ENCODE data around the gene ABHD10. TPM values are rescaled to one million over a fixed set of nuclear protein-coding genes. Genes with fewer than 3 reads are reported as not detected.

ABHD10 gene
- total and polyA plus RNA-seq, 5 donors from 2014 or later, result 18.8 to 37.2 (median 34.3) TPM

DNA sequence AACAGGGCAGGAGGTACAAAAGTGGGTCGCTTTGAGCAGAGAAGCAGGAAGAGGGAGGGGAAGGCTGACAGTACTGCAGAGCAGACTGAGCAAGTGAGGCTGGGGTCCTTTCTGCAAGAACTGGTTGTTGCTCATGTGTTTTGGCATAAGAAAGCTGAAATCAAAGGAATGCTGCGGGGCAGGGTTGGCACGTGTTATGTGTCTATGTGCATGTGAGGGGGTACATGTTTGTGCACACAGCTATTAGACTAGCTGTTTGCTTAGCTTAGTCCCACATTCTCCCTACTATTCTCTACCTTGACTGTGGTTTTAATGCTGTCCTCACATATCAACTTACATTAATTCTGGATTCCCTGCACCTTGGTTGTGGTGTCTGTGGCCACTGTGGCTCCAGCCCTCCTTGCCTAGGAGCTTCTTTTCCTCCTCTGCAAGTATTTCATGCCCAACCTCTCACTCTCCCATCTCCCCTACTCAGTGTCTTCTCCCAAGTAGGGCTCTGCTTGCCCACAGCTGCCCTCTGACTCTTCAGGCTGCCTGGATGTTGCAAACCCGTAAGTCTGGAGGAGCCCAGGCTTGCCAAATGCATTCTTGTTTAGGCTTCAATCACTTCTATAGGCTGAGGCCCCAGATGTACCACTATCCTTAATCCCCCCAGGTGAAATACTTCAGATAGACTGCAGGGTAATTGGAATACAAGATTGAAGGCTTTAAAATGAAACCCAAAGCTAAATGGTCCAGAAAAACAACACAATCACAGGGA is 24.7 kb downstream of the ABHD10 start:
- no peak for ATAC-seq (ENCODE audit: low read depth in 2 of 2)
- no peaks in the 10 kb centered on the region for H3K9me3 Mint-ChIP-seq
- no peak for DNase-seq
- H3K4me1 ChIP-seq (ENCODE audit: control insufficient read depth, insufficient read depth, low read length, poor library complexity, severe bottlenecking), result peaks cover 13% of the 10 kb centered on the region
- H3K27ac Mint-ChIP-seq, result peak overlapping the region in 2 of 3 donors; percentile 32 to 67
- peak overlapping the region in 1 of 4 donors; percentile 21 for H3K4me3 Mint-ChIP-seq
- peaks cover 13 to 28% (median 26%) of the 10 kb centered on the region in 4 donors for H3K4me1 Mint-ChIP-seq
- H3K36me3 ChIP-seq (ENCODE audit: control insufficient read depth, insufficient read depth, low read length), result no peaks in the 10 kb centered on the region
- no peaks in the 10 kb centered on the region for H3K9me3 ChIP-seq (ENCODE audit: control insufficient read depth in 2 of 2, low read length in 2 of 2)
- no peaks in the 10 kb centered on the region for H3K27me3 ChIP-seq (ENCODE audit: control insufficient read depth, insufficient read depth, low read length)
- H3K27me3 Mint-ChIP-seq, result no peaks in the 10 kb centered on the region
- H3K36me3 Mint-ChIP-seq, result no peaks in the 10 kb centered on the region
- H3K27ac ChIP-seq (ENCODE audit: insufficient read depth, low read length, poor library complexity, severe bottlenecking), result no peak overlapping the region
- no peak overlapping the region for H3K4me3 ChIP-seq (ENCODE audit: low read depth, low read length)

DNA sequence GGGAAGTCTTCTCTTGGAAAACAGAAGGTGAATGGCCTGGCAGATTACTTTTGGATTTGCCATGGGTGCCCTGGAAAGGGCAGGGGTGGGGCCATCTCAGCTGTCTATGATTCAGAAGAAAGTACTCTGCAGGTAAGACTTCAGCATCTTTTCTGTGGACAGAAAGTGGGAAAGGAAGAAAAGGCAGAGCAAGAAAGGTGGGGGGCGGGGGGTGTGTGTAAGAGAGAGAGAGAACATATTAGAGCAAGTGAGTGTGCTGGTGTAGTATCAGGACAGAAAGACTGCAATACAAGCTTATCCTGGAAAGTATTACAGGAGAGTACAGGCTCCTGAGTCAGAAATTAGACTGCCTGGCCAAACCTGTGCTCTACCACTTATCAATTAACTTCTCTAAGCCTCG is 25.4 kb downstream of the ABHD10 start:
- H3K36me3 Mint-ChIP-seq, result no peaks in the 10 kb centered on the region
- no peaks in the 10 kb centered on the region for H3K36me3 ChIP-seq (ENCODE audit: control insufficient read depth, insufficient read depth, low read length)
- no peak overlapping the region for H3K4me3 ChIP-seq (ENCODE audit: low read depth, low read length)
- H3K27me3 Mint-ChIP-seq, result no peaks in the 10 kb centered on the region
- no peaks in the 10 kb centered on the region for H3K27me3 ChIP-seq (ENCODE audit: control insufficient read depth, insufficient read depth, low read length)
- no peaks in the 10 kb centered on the region for H3K9me3 ChIP-seq (ENCODE audit: control insufficient read depth in 2 of 2, low read length in 2 of 2)
- no peaks in the 10 kb centered on the region for H3K9me3 Mint-ChIP-seq
- H3K4me1 ChIP-seq (ENCODE audit: control insufficient read depth, insufficient read depth, low read length, poor library complexity, severe bottlenecking), result peaks cover 13% of the 10 kb centered on the region
- H3K27ac Mint-ChIP-seq, result peak overlapping the region in 1 of 3 donors; percentile 20
- ATAC-seq (ENCODE audit: low read depth in 2 of 2) (no peak), DNase-seq (no peak)
- H3K27ac ChIP-seq (ENCODE audit: insufficient read depth, low read length, poor library complexity, severe bottlenecking), result no peak overlapping the region
- no peak overlapping the region for H3K4me3 Mint-ChIP-seq
- peaks cover 13 to 26% (median 25%) of the 10 kb centered on the region in 4 donors for H3K4me1 Mint-ChIP-seq

GRCh38 chr3:112004669-112005068 is 25.8 kb downstream of the ABHD10 start:
- Histone ChIP-seq H3K27me3 (ENCODE audit: control insufficient read depth, insufficient read depth, low read length) (no peaks in the 10 kb centered on the region), H3K36me3 (ENCODE audit: control insufficient read depth, insufficient read depth, low read length) (no peaks in the 10 kb centered on the region), H3K27ac (ENCODE audit: insufficient read depth, low read length, poor library complexity, severe bottlenecking) (no peak overlapping the region), H3K4me1 (ENCODE audit: control insufficient read depth, insufficient read depth, low read length, poor library complexity, severe bottlenecking) (peaks cover 13% of the 10 kb centered on the region), H3K4me3 (ENCODE audit: low read depth, low read length) (no peak overlapping the region), H3K9me3 (ENCODE audit: control insufficient read depth in 2 of 2, low read length in 2 of 2) (no peaks in the 10 kb centered on the region)
- Mint-ChIP-seq H3K9me3 (no peaks in the 10 kb centered on the region), H3K4me1 (peaks cover 13 to 26% (median 25%) of the 10 kb centered on the region in 4 donors), H3K27ac (peak overlapping the region in 1 of 3 donors; percentile 5), H3K4me3 (no peak overlapping the region), H3K27me3 (no peaks in the 10 kb centered on the region), H3K36me3 (no peaks in the 10 kb centered on the region)
- DNase-seq, result no peak
- ATAC-seq (ENCODE audit: low read depth in 2 of 2), result no peak

DNA sequence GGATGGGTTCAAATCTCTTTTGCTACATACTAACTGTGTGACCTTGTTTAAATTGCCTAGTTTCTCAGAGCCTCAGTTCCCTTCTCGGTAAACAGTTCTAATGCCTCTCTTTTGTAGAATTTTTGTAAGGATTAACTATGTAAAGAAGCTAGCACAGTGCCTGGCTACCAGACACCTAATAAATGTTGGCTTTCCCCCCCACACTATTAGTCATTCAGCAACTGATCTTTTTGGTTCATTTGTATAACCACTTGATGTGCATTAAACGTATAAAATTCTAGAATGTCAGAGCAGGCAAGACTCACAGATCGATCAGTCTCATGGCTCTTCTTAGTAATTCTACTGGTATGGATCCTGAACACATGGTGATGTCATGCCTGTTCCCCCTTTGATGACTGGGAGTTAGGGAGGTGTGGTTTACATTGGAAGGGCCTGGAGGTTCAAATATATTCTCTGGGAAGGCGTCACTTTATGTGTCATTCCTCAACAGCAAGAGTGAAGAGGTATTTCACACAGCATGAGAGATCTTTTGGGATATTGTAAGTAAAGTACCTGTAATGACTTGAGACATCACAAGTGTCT is 26.4 kb downstream of the ABHD10 start:
- Histone ChIP-seq H3K9me3 (ENCODE audit: control insufficient read depth in 2 of 2, low read length in 2 of 2) (no peaks in the 10 kb centered on the region), H3K27ac (ENCODE audit: insufficient read depth, low read length, poor library complexity, severe bottlenecking) (no peak overlapping the region), H3K36me3 (ENCODE audit: control insufficient read depth, insufficient read depth, low read length) (no peaks in the 10 kb centered on the region), H3K4me1 (ENCODE audit: control insufficient read depth, insufficient read depth, low read length, poor library complexity, severe bottlenecking) (peaks cover 13% of the 10 kb centered on the region), H3K4me3 (ENCODE audit: low read depth, low read length) (no peak overlapping the region), H3K27me3 (ENCODE audit: control insufficient read depth, insufficient read depth, low read length) (no peaks in the 10 kb centered on the region)
- no peaks in the 10 kb centered on the region for H3K27me3 Mint-ChIP-seq
- peak overlapping the region in 1 of 3 donors; percentile 5 for H3K27ac Mint-ChIP-seq
- H3K4me1 Mint-ChIP-seq, result peaks cover 13 to 26% (median 25%) of the 10 kb centered on the region in 4 donors
- no peak overlapping the region for H3K4me3 Mint-ChIP-seq
- no peaks in the 10 kb centered on the region for H3K36me3 Mint-ChIP-seq
- DNase-seq (peak in 1 of 3 donors; percentile 19), ATAC-seq (ENCODE audit: low read depth in 2 of 2) (no peak)
- H3K9me3 Mint-ChIP-seq, result no peaks in the 10 kb centered on the region

- H3K4me1 ChIP-seq (ENCODE audit: control insufficient read depth, insufficient read depth, low read length, poor library complexity, severe bottlenecking), result peaks cover 6% of the 10 kb centered on the region
- Mint-ChIP-seq H3K9me3 (no peaks in the 10 kb centered on the region), H3K4me1 (peaks cover 10 to 21% (median 19%) of the 10 kb centered on the region in 4 donors), H3K27ac (no peak overlapping the region), H3K27me3 (no peaks in the 10 kb centered on the region), H3K36me3 (no peaks in the 10 kb centered on the region), H3K4me3 (no peak overlapping the region)
- H3K27me3 ChIP-seq (ENCODE audit: control insufficient read depth, insufficient read depth, low read length), result no peaks in the 10 kb centered on the region
- H3K36me3 ChIP-seq (ENCODE audit: control insufficient read depth, insufficient read depth, low read length), result no peaks in the 10 kb centered on the region
- no peak overlapping the region for H3K4me3 ChIP-seq (ENCODE audit: low read depth, low read length)
- DNase-seq (no peak), ATAC-seq (ENCODE audit: low read depth in 2 of 2) (no peak)
- H3K27ac ChIP-seq (ENCODE audit: insufficient read depth, low read length, poor library complexity, severe bottlenecking), result no peak overlapping the region
- H3K9me3 ChIP-seq (ENCODE audit: control insufficient read depth in 2 of 2, low read length in 2 of 2), result no peaks in the 10 kb centered on the region
These were observed 28.8 kb downstream of the ABHD10 start for GRCh38 chr3:112007633-112008032.

DNA sequence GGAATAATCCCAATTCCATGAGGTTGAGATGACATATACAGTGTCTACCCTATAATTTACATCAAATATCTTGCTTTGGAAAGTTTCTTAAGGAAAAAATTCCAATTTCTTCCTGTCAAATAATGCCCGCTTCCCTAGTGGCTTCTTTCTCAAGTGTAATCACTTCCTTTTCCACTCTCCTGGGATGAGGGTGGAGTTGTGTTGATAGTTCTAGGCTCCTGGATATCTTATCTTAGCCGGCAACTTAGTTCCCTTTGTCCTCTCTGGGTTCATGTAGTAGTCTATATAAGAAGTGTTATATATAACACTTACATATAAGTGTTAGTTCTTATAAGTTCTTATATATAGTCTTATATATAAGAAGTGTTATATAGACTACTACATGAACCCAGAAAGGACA is 30.8 kb downstream of the ABHD10 start:
- Histone ChIP-seq H3K9me3 (ENCODE audit: control insufficient read depth in 2 of 2, low read length in 2 of 2) (no peaks in the 10 kb centered on the region), H3K4me1 (ENCODE audit: control insufficient read depth, insufficient read depth, low read length, poor library complexity, severe bottlenecking) (peaks cover 7% of the 10 kb centered on the region), H3K27me3 (ENCODE audit: control insufficient read depth, insufficient read depth, low read length) (no peaks in the 10 kb centered on the region), H3K4me3 (ENCODE audit: low read depth, low read length) (no peak overlapping the region), H3K36me3 (ENCODE audit: control insufficient read depth, insufficient read depth, low read length) (no peaks in the 10 kb centered on the region), H3K27ac (ENCODE audit: insufficient read depth, low read length, poor library complexity, severe bottlenecking) (no peak overlapping the region)
- Mint-ChIP-seq H3K9me3 (no peaks in the 10 kb centered on the region), H3K36me3 (no peaks in the 10 kb centered on the region), H3K4me3 (no peak overlapping the region), H3K27me3 (no peaks in the 10 kb centered on the region), H3K4me1 (peaks cover 9 to 12% (median 10%) of the 10 kb centered on the region in 4 donors), H3K27ac (peak overlapping the region in 1 of 3 donors; percentile 33)
- no peak for ATAC-seq (ENCODE audit: low read depth in 2 of 2)
- DNase-seq, result no peak

- peaks cover 4 to 10% (median 9%) of the 10 kb centered on the region in 4 donors for H3K4me1 Mint-ChIP-seq
- Histone ChIP-seq H3K4me1 (ENCODE audit: control insufficient read depth, insufficient read depth, low read length, poor library complexity, severe bottlenecking) (peaks cover 7% of the 10 kb centered on the region), H3K9me3 (ENCODE audit: control insufficient read depth in 2 of 2, low read length in 2 of 2) (no peaks in the 10 kb centered on the region), H3K27ac (ENCODE audit: insufficient read depth, low read length, poor library complexity, severe bottlenecking) (no peak overlapping the region), H3K4me3 (ENCODE audit: low read depth, low read length) (no peak overlapping the region), H3K27me3 (ENCODE audit: control insufficient read depth, insufficient read depth, low read length) (no peaks in the 10 kb centered on the region), H3K36me3 (ENCODE audit: control insufficient read depth, insufficient read depth, low read length) (no peaks in the 10 kb centered on the region)
- no peaks in the 10 kb centered on the region for H3K36me3 Mint-ChIP-seq
- DNase-seq (no peak), ATAC-seq (ENCODE audit: low read depth in 2 of 2) (no peak)
- no peak overlapping the region for H3K4me3 Mint-ChIP-seq
- H3K27me3 Mint-ChIP-seq, result no peaks in the 10 kb centered on the region
- H3K27ac Mint-ChIP-seq, result no peak overlapping the region
- no peaks in the 10 kb centered on the region for H3K9me3 Mint-ChIP-seq
These were observed 31.8 kb downstream of the ABHD10 start for GRCh38 chr3:112010636-112011035.

Measured in CD4-positive, CD25-positive, alpha-beta regulatory T cell (primary cell).